Activated CD4-positive, alpha-beta T cell treated with anti-CD3 and anti-CD28 coated beads, Interleukin-2, amount 10 ng/mL, durations not matched to agents 7 days and 5 days (primary cell): ENCODE measurements around the gene LRPPRC. TPM values are rescaled to one million over a fixed set of nuclear protein-coding genes. Genes with fewer than 3 reads are reported as not detected.

Source experiments
- CTCF ChIA-PET: fragments of 350-600 bp; sonication (Branson Sonifier 250); formaldehyde crosslinking; loops from one replicate; lab custom pipeline; 2021; ENCODE audit warnings: antibody characterized with exemption; lab: Charles Lee
- POLR2A ChIA-PET: fragments of 350-600 bp; sonication (Branson Sonifier 250); formaldehyde crosslinking; loops from one replicate; lab custom pipeline; 2021; ENCODE audit warnings: antibody characterized with exemption; lab: Charles Lee
- DNase-seq: peaks from one replicate; pipeline ENCODE4 v3.0.0-alpha.2; 2020
- H3K27ac Mint-ChIP-seq: one replicate; pipeline ENCODE4 v1.8.0; 2021; ENCODE audit warnings: mild to moderate bottlenecking, moderate library complexity, mixed read lengths
- H3K27me3 Mint-ChIP-seq: one replicate; pipeline ENCODE4 v1.8.0; 2021; ENCODE audit warnings: mixed read lengths
- H3K36me3 Mint-ChIP-seq: one replicate; pipeline ENCODE4 v1.8.0; 2021; ENCODE audit warnings: low read depth, mixed read lengths
- H3K4me1 Mint-ChIP-seq: one replicate; pipeline ENCODE4 v1.8.0; 2021; ENCODE audit warnings: mixed read lengths
- H3K4me3 Mint-ChIP-seq: one replicate; pipeline ENCODE4 v1.8.0; 2021; ENCODE audit warnings: mild to moderate bottlenecking, moderate library complexity, mixed read lengths
- H3K9me3 Mint-ChIP-seq: one replicate; pipeline ENCODE4 v1.8.0; 2021; ENCODE audit warnings: mixed read lengths
- total RNA-seq, 2 experiments: library from RNA; stranded (reverse); gene quantifications; one replicate each; pipeline ENCODE4 v1.2.3, GENCODE V29; 2021

The LRPPRC gene
- total RNA-seq, 2 experiments from 2014 or later = 77.6 to 80.2 TPM

DNA sequence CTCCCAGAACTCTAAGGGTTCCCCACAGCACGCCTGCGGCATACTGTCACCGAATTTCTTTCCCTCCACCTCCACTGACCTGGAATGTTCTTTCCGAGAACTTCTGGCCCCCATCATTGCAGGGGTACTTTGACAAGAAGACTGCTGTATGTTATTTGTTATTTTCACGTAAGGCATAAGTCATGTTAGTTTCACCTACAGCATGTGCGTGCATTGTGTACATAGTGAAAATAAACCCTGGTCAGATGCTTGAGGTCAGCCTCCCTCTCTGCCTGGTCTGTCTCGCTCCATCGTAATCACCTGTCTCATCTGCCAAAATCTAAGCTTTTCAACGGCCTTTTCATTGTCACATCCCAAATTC is 152.9 kb downstream of the LRPPRC start:
- Mint-ChIP-seq H3K27me3 (peaks cover 2% of the 10 kb centered on the region), H3K4me1 (no peaks in the 10 kb centered on the region), H3K4me3 (no peak overlapping the region), H3K27ac (no peak overlapping the region), H3K36me3 (no peaks in the 10 kb centered on the region), H3K9me3 (no peaks in the 10 kb centered on the region)
- CTCF ChIA-PET = no interaction called here
- POLR2A ChIA-PET = no interaction called here
- no peak for DNase-seq

DNA sequence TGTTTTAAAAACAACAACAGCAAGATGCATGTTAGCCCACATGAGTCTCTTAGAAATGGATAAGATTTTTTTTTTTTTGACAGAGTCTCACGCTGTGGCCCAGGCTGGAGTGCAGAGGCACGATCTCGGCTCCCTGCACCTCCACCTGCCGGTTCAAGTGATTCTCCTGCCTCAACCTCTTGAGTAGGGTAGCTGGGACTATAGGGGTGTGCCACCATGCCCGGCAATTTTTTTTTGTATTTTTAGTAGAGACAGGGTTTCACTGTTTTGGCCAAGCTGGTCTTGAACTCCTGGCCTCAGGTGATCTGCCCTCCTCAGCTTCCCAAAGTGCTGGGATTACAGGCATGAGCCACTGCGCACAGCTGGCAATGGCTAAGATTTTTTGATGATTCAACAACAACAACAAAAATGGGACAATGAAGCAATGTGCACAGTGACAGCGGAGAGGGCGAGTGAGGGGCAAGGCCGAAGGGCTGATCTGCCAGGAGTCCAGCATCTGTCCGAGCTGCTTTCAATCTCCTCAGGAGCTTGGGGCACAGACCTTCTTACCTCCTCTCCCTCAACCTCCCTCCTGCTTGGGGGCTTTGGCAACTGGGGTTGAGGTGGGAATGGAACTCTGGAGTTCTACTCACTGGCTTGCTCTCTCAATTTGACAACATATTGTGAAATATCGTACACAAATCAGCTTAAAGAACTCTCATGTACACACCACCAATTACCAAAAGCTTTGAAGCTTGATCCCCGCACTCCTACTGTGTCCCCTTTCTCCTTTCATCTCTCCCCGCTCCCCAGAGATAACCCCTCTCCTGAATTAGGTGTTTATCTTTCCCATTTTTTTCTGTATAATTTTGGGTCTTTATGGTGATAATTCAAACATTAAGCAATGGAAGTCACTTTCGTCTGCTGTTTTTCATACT is 153.6 kb downstream of the LRPPRC start:
- ChIA-PET CTCF (interaction anchor here (0.5 kb wide), 1 partner anchor 44 kb away, joined by 3 read pairs; no protein-coding TSS in a partner anchor), POLR2A (no interaction called here)
- H3K4me3 Mint-ChIP-seq = no peak overlapping the region
- no peak for DNase-seq
- no peak overlapping the region for H3K27ac Mint-ChIP-seq
- H3K36me3 Mint-ChIP-seq = no peaks in the 10 kb centered on the region
- H3K9me3 Mint-ChIP-seq = no peaks in the 10 kb centered on the region
- no peaks in the 10 kb centered on the region for H3K4me1 Mint-ChIP-seq
- H3K27me3 Mint-ChIP-seq = no peaks in the 10 kb centered on the region

DNA sequence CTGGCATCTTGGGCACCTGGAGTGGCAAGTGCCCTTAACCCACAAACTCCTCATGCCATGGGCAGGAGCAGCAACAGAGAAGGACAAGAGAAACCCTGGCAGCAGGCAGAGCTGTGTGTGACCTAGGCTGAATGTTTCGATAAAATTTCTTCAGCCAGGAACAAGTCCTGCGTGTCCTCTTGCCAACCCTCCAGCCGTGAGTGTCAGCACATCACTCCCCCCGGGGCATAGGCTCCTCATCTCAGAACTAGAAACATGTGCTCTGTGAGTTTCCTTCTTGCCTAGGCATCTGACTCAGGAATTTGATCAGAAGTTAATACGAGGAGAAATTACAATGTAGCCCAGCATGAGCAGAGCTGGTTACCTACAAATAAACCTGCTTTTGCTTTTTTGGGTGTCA is 154.8 kb downstream of the LRPPRC start:
- ChIA-PET POLR2A (interaction anchor here (0.6 kb wide), 1 partner anchor 63 kb away, joined by 3 read pairs; no protein-coding TSS in a partner anchor), CTCF (no interaction called here)
- Mint-ChIP-seq H3K36me3 (no peaks in the 10 kb centered on the region), H3K27ac (no peak overlapping the region), H3K9me3 (no peaks in the 10 kb centered on the region), H3K4me3 (no peak overlapping the region), H3K4me1 (no peaks in the 10 kb centered on the region), H3K27me3 (no peaks in the 10 kb centered on the region)
- DNase-seq = no peak

DNA sequence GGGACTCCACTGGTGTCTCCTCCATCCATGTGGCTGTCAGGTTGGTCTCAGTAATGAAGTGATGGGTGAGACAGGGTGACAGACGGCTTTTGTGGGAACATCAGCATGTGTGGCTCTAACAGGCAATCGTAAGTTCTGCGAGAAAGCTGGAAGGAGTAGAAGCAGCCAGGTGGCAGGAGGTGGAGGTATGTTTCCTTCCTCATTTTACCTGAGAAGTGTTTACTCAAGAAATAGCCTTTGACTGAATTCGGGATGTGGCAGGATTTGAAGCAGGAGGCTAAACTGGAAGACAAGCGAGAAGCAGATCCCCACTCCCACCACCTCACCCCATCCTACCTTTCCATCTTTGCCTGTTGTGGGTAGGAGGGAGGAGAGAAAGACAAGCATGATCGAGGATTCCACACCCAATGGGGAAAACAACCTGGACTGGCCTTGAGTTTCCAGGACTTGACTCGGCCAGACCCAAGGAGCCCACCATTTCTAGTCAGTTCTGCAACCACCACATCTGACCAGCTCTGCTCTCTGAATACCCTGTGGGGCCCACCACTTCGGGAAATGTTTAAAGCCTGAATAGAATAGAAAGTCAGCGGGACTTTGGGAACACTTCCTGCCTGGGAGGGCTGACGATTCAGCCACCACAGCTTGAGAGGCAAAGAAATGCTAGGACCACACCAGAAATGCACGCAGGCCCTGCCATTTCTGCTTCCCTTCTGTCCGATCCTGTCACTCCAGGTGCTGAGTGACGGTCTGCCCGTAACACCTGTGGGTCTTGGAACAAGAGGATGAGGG is 155.8 kb downstream of the LRPPRC start:
- no peaks in the 10 kb centered on the region for H3K27me3 Mint-ChIP-seq
- H3K4me1 Mint-ChIP-seq = no peaks in the 10 kb centered on the region
- H3K27ac Mint-ChIP-seq = no peak overlapping the region
- H3K4me3 Mint-ChIP-seq = no peak overlapping the region
- no peak for DNase-seq
- no peaks in the 10 kb centered on the region for H3K36me3 Mint-ChIP-seq
- no peaks in the 10 kb centered on the region for H3K9me3 Mint-ChIP-seq
- CTCF ChIA-PET = no interaction called here
- POLR2A ChIA-PET = interaction anchor here (0.6 kb wide), 1 partner anchor 244 kb away, joined by 3 read pairs; the partner anchor contains the start of gene THADA

DNA sequence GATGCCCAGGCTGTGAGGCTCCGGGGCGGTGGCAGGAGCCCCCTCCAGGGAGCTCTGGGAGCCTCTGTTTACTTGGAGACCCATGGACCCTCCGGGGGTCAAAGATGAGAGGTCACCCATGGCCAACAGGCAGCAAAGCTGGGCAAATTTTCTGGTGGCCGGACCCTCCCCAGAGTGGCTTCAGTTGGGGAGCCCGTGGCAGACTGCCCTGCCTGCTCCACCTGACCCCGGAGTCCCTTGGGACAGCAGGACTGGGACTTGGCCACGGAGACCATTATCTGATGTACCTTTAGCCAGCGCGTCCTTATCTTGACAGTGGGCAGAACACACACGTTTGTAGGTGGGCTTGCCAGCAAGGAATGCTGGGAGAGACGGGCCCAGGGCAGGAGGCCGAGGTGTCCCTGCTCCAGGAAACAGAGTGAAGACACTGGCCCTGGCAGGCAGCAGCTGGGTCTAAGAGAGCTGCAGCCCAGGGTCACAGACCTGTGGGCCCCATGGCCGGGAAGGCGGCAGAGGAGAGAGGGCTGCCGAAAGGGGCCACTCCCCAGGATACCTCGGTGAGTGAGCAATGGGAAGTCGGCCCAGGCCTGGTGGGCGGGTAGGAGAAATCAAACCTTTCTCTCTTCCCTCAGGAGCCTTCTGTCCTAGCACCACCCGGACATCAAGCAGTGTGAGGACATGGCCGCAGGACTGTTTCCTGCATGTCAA is 157.1 kb downstream of the LRPPRC start, which contains the start of the genes ABCG5 and ABCG8:
Gene ABCG5, minus strand, starts transcription at position 280 of the 708 bp plus-strand sequence. Its CDS starts 160 bp downstream, at position 120.
Gene ABCG8, plus strand, starts transcription at position 412 of the 708 bp plus-strand sequence. Its CDS starts 83 bp downstream, at position 495.
- no peaks in the 10 kb centered on the region for H3K36me3 Mint-ChIP-seq
- H3K4me3 Mint-ChIP-seq = no peak within 1 kb of the TSS
- no peak within 1 kb of the TSS for H3K27ac Mint-ChIP-seq
- ChIA-PET POLR2A (no interaction called here), CTCF (no interaction called here)
- no peak for DNase-seq
- peaks cover 2% of the 10 kb centered on the region for H3K27me3 Mint-ChIP-seq
- H3K4me1 Mint-ChIP-seq = no peaks in the 10 kb centered on the region
- H3K9me3 Mint-ChIP-seq = no peaks in the 10 kb centered on the region

DNA sequence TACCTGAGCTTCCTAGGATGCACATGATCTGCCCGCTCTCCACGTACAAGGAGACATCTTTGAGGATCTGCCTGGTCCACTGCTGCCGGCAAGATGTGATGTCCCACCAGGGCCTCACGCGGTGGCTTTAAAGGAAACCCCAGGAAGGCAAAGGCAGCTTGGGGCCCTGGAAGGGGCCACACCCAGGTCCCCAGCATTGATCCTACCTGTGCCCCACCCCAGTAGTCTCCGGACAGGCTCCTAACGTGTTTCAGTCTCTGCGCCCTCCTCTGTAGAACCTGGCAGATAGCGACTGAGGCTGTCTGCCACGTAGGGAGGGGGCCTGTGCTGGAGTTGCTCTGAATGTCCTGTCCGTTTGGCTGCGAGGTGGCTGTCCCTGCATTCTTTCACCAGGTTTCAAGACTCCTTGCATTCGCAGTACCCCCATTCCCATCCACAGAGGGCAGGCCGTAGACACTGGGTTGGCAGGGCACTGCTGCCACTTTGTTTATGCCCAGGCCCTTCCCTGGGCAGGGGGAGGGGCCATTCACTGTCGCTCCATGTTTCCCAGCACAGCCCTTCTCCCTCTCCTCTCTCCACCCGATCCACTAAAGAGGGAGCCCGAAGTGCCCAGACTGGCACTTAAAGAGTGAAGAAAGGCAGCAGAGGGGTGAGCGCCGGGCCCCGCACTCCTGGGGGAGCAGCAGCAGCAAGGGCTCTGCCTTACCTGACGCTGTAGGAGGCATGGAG is 157.8 kb downstream of the LRPPRC start:
- Mint-ChIP-seq H3K4me1 (no peaks in the 10 kb centered on the region), H3K4me3 (no peak overlapping the region), H3K9me3 (no peaks in the 10 kb centered on the region), H3K27ac (no peak overlapping the region), H3K36me3 (no peaks in the 10 kb centered on the region), H3K27me3 (peaks cover 3% of the 10 kb centered on the region)
- POLR2A ChIA-PET = no interaction called here
- CTCF ChIA-PET = no interaction called here
- DNase-seq = no peak

DNA sequence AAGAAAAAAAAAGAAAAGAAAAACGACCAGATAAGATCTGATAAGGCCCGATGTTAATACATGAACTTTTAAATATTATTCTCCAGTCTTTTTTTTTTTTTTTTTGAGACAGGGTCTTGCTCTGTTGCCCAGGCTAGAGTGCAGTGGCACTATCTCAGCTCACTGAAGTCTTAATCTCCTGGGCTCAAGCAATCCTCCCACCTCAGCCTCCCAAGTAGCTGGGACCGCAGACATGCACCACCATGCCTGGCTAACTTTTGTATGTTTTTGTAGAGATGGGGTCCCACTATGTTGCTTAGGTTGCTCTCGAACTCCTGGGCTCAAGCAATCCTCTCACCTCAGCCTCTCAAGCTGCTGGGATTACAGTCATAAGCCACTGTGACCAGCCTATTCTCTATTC is 158.8 kb downstream of the LRPPRC start:
- H3K4me3 Mint-ChIP-seq = no peak overlapping the region
- POLR2A ChIA-PET = no interaction called here
- no peak overlapping the region for H3K27ac Mint-ChIP-seq
- no peaks in the 10 kb centered on the region for H3K36me3 Mint-ChIP-seq
- H3K4me1 Mint-ChIP-seq = no peaks in the 10 kb centered on the region
- CTCF ChIA-PET = no interaction called here
- no peak for DNase-seq
- no peaks in the 10 kb centered on the region for H3K9me3 Mint-ChIP-seq
- peaks cover 8% of the 10 kb centered on the region for H3K27me3 Mint-ChIP-seq

Other genes starting within 250 kb of the LRPPRC start
- 1 to 10 TPM; 4.0 to 5.1 TPM for gene DYNC2LI1, start 221.9 kb downstream of the LRPPRC start, total RNA-seq
- not detected for gene ABCG5, start 157.2 kb downstream of the LRPPRC start, total RNA-seq
- not detected for gene ABCG8, start 157.0 kb downstream of the LRPPRC start, total RNA-seq
- 10 to 100 TPM; 52.7 to 54.2 TPM for gene PPM1B, start 172.9 kb upstream of the LRPPRC start, total RNA-seq